GM23338 (cell line): ENCODE measurements around the gene FOXK2. TPM values are rescaled to one million over a fixed set of nuclear protein-coding genes. Genes with fewer than 3 reads are reported as not detected.
"Not testable (repeated sequence)": the region's sequence is repeated elsewhere in the genome, so short reads cannot be mapped to it uniquely, and the experiment has no call there.

Experiments used
- ATAC-seq: fragments of 200-7000 bp; cut with Tn5 transposase; 3 replicates; pipeline ENCODE4 v1.9.1; 2020
- DNase-seq: peaks from one replicate; pipeline ENCODE4 v3.0.0-alpha.2; 2015; ENCODE audit warnings: low spot score
- H2AFZ ChIP-seq: fragments of 200-600 bp; sonication (generic); 2 replicates; pipeline ENCODE4 v1.8.0; 2016; ENCODE audit warnings: antibody characterized with exemption, mild to moderate bottlenecking, moderate library complexity
- H3F3A ChIP-seq: fragments of 200-600 bp; sonication (generic); replicated peaks from 2 replicates; pipeline ENCODE4 v1.8.0; 2017; ENCODE audit warnings: antibody characterized with exemption, mixed run types, low read depth
- H3K27ac ChIP-seq: fragments of 200-600 bp; sonication (generic); 2 replicates; pipeline ENCODE4 v1.6.1; 2016; ENCODE audit warnings: low read depth
- H3K27me3 ChIP-seq: fragments of 200-600 bp; sonication (generic); 2 replicates; pipeline ENCODE4 v1.8.0; 2016; ENCODE audit warnings: mild to moderate bottlenecking, mixed run types, moderate library complexity; ENCODE audit not compliant: insufficient read depth
- H3K36me3 ChIP-seq: fragments of 200-600 bp; sonication (generic); 2 replicates; pipeline ENCODE4 v1.8.0; 2016; ENCODE audit warnings: mild to moderate bottlenecking; ENCODE audit not compliant: insufficient read depth
- H3K4me1 ChIP-seq: fragments of 200-600 bp; sonication (generic); 2 replicates; pipeline ENCODE4 v1.8.0; 2016; ENCODE audit warnings: mild to moderate bottlenecking, moderate library complexity; ENCODE audit not compliant: insufficient read depth
- H3K4me2 ChIP-seq: fragments of 200-600 bp; sonication (generic); 2 replicates; pipeline ENCODE4 v1.7.1; 2017; ENCODE audit warnings: mixed run types
- H3K4me3 ChIP-seq: fragments of 200-600 bp; sonication (generic); 2 replicates; pipeline ENCODE4 v1.6.1; 2016; ENCODE audit warnings: mixed run types
- H3K79me2 ChIP-seq: fragments of 200-600 bp; sonication (generic); replicated peaks from 2 replicates; pipeline ENCODE4 v1.8.0; 2017; ENCODE audit warnings: mild to moderate bottlenecking; ENCODE audit not compliant: insufficient read depth
- H3K9me2 ChIP-seq: fragments of 200-600 bp; sonication (generic); 2 replicates; pipeline ENCODE4 v1.8.0; 2017; ENCODE audit not compliant: insufficient read depth
- H4K20me1 ChIP-seq: fragments of 200-600 bp; sonication (generic); replicated peaks from 2 replicates; pipeline ENCODE4 v1.8.0; 2017; ENCODE audit warnings: mild to moderate bottlenecking; ENCODE audit not compliant: insufficient read depth
- H3K27ac Mint-ChIP-seq: 2 replicates; pipeline ENCODE4 v1.8.0; 2020; ENCODE audit warnings: inconsistent platforms, mild to moderate bottlenecking, moderate library complexity, mixed read lengths
- H3K27me3 Mint-ChIP-seq: 3 replicates; pipeline ENCODE4 v1.8.0; 2022; ENCODE audit warnings: low read depth, mild to moderate bottlenecking, moderate library complexity, mixed read lengths, inconsistent platforms; ENCODE audit not compliant: insufficient read depth, poor library complexity
- H3K36me3 Mint-ChIP-seq: 3 replicates; pipeline ENCODE4 v1.8.0; 2021; ENCODE audit warnings: low read depth, mild to moderate bottlenecking, inconsistent platforms, moderate library complexity, mixed read lengths
- H3K4me1 Mint-ChIP-seq: 3 replicates; pipeline ENCODE4 v1.8.0; 2020; ENCODE audit warnings: mild to moderate bottlenecking, inconsistent platforms, mixed read lengths
- H3K4me3 Mint-ChIP-seq: 3 replicates; pipeline ENCODE4 v1.8.0; 2021; ENCODE audit warnings: moderate library complexity, mild to moderate bottlenecking, inconsistent platforms, mixed read lengths
- H3K9me3 Mint-ChIP-seq: 3 replicates; pipeline ENCODE4 v1.8.0; 2020; ENCODE audit warnings: moderate library complexity, mild to moderate bottlenecking, inconsistent platforms, mixed read lengths
- CREB1 ChIP-seq: fragments of 250-450 bp; sonication (Bioruptor Pico); IDR thresholded peaks from 2 replicates; pipeline ENCODE4 v1.5.0; 2020; ENCODE audit warnings: low read depth, mild to moderate bottlenecking, moderate library complexity
- CTCF ChIP-seq, 2 experiments: fragments of 200-600 bp in 1 of 2; sonication (generic) in 1 of 2; conservative IDR thresholded peaks; 2 replicates each; pipeline versions ENCODE4 v1.5.1 to v1.6.1; 2016 to 2017; ENCODE audit warnings: antibody characterized with exemption in 2 of 2, low read depth in 2 of 2, mild to moderate bottlenecking in 2 of 2, moderate library complexity in 1 of 2
- ETS1 ChIP-seq: IDR thresholded peaks from 2 replicates; pipeline ENCODE4 v1.6.1; 2016; ENCODE audit warnings: antibody characterized with exemption
- EZH2phosphoT487 ChIP-seq: fragments of 200-600 bp; sonication (generic); IDR thresholded peaks from one replicate; pipeline ENCODE4 v1.8.1; 2018; ENCODE audit warnings: antibody characterized with exemption; ENCODE audit not compliant: unreplicated experiment
- JUNB ChIP-seq: IDR thresholded peaks from one replicate; pipeline ENCODE4 v1.6.1; 2016; ENCODE audit warnings: antibody characterized with exemption; ENCODE audit not compliant: unreplicated experiment
- NANOG ChIP-seq: IDR thresholded peaks from 2 replicates; pipeline ENCODE4 v1.6.1; 2016; ENCODE audit warnings: antibody characterized with exemption, borderline replicate concordance
- REST ChIP-seq: IDR thresholded peaks from one replicate; pipeline ENCODE4 v1.6.1; 2018; ENCODE audit warnings: antibody characterized with exemption; ENCODE audit not compliant: unreplicated experiment
- STAT1 ChIP-seq: IDR thresholded peaks from one replicate; pipeline ENCODE4 v1.6.1; 2016; ENCODE audit warnings: antibody characterized with exemption; ENCODE audit not compliant: unreplicated experiment
- ZNF114 ChIP-seq: fragments of 250-450 bp; sonication (Bioruptor Pico); IDR thresholded peaks from 2 replicates; pipeline ENCODE4 v1.5.0; 2020; ENCODE audit warnings: mild to moderate bottlenecking, moderate library complexity
- ZNF331 ChIP-seq: fragments of 250-450 bp; sonication (Bioruptor Pico); IDR thresholded peaks from 2 replicates; pipeline ENCODE4 v1.5.0; 2020; ENCODE audit warnings: low read depth, mild to moderate bottlenecking, moderate library complexity
- polyA plus RNA-seq: library from polyadenylated mRNA; unstranded; fragments of >200 nt; fragmentation: Nextera tagmentation; extraction: Ambion mirVana; gene quantifications from 2 replicates; pipeline ENCODE4 v1.2.1, GENCODE V29; 2016
- total RNA-seq: library from RNA; depleted of rRNA; stranded (reverse); fragments of >200 nt; shearing (Covaris generic); gene quantifications from 2 replicates; pipeline ENCODE4 v1.2.3, GENCODE V29; 2014

The FOXK2 gene
- total and polyA plus RNA-seq, 2 experiments from 2014 or later: 12.3 to 66.0 TPM

- no peaks in the 10 kb centered on the region for H3K27me3 ChIP-seq
- peak; percentile 63 for ATAC-seq
- Mint-ChIP-seq H3K36me3 (0 out of 3 replicates have a peak, but pooled peaks cover 4% of the 10 kb centered on the region), H3K27ac (no peak overlapping the region), H3K4me1 (peaks cover 35% of the 10 kb centered on the region), H3K9me3 (no peaks in the 10 kb centered on the region), H3K4me3 (no peak overlapping the region), H3K27me3 (peaks cover 17% of the 10 kb centered on the region)
- peak overlapping the region; percentile 57 for H3K4me2 ChIP-seq
- DNase-seq: peak; percentile 50
- peak overlapping the region; percentile 42 for H3K27ac ChIP-seq
- H3K9me2 ChIP-seq: no peaks in the 10 kb centered on the region
- peaks cover 100% of the 10 kb centered on the region for H3K79me2 ChIP-seq
- peaks cover 78% of the 10 kb centered on the region for H4K20me1 ChIP-seq
- H3K4me1 ChIP-seq: peaks cover 28% of the 10 kb centered on the region
- H2AFZ ChIP-seq: no peak overlapping the region
- H3K4me3 ChIP-seq: no peak overlapping the region
- peaks cover 13% of the 10 kb centered on the region; the same call in 1 of the 2 replicates for H3F3A ChIP-seq
- H3K36me3 ChIP-seq: no peaks in the 10 kb centered on the region
- TF ChIP-seq EZH2phosphoT487 (no peak), REST (no peak), CTCF (conservative IDR thresholded peaks at IDR 0.05; ENCODE audit: low read depth in 2 of 2) (no peak), CREB1 (no peak), ZNF331 (CRISPR knock-in tag) (no peak), ZNF114 (CRISPR knock-in tag) (no peak), STAT1 (no peak), NANOG (no peak), JUNB (no peak), ETS1 (no peak)
These were observed 33.8 kb downstream of the FOXK2 start for GRCh38 chr17:82553210-82553930.

GRCh38 chr17:82557510-82557909 is 38.0 kb downstream of the FOXK2 start:
- not testable (repeated sequence) for H2AFZ ChIP-seq, H3K4me2 ChIP-seq, H3K27ac Mint-ChIP-seq, H3K9me2 ChIP-seq, H3K4me3 ChIP-seq, DNase-seq, H3K9me3 Mint-ChIP-seq, ATAC-seq, H3K36me3 Mint-ChIP-seq, H3K27ac ChIP-seq, H3K27me3 ChIP-seq, H3K36me3 ChIP-seq, H3K4me3 Mint-ChIP-seq
- H3K4me1 Mint-ChIP-seq: peaks cover 37% of the 10 kb centered on the region
- Histone ChIP-seq H3F3A (peaks cover 10% of the 10 kb centered on the region; the same call in 1 of the 2 replicates), H3K4me1 (peaks cover 16% of the 10 kb centered on the region; the same call in 1 of the 2 replicates), H4K20me1 (peaks cover 79% of the 10 kb centered on the region), H3K79me2 (peaks cover 100% of the 10 kb centered on the region)
- peaks cover 20% of the 10 kb centered on the region for H3K27me3 Mint-ChIP-seq
